ENCODE data around the gene DERL2.

- TF ChIP-seq CTCF (conservative IDR thresholded peaks at IDR 0.05; ENCODE audit: low read depth, low read length) (no peak), POLR2A (IDR thresholded peaks at IDR 0.05; ENCODE audit: low read depth, low read length) (no peak), MAZ (IDR thresholded peaks at IDR 0.05; ENCODE audit: borderline replicate concordance, low read depth, low read length) (no peak), CEBPB (IDR thresholded peaks at IDR 0.05; ENCODE audit: low read depth, low read length) (no peak), RCOR1 (IDR thresholded peaks at IDR 0.05; ENCODE audit: insufficient replicate concordance, low read length) (no peak), MAFK (IDR thresholded peaks at IDR 0.05; ENCODE audit: low read depth, low read length) (no peak), RFX5 (IDR thresholded peaks at IDR 0.05; ENCODE audit: low read depth, low read length) (no peak), CHD1 (IDR thresholded peaks at IDR 0.05; ENCODE audit: low read depth, low read length) (no peak), SMC3 (IDR thresholded peaks at IDR 0.05; ENCODE audit: low read depth, low read length) (no peak), MXI1 (IDR thresholded peaks at IDR 0.05; ENCODE audit: borderline replicate concordance, low read depth, low read length) (no peak)
- TF ChIP-seq, protein P1, sequence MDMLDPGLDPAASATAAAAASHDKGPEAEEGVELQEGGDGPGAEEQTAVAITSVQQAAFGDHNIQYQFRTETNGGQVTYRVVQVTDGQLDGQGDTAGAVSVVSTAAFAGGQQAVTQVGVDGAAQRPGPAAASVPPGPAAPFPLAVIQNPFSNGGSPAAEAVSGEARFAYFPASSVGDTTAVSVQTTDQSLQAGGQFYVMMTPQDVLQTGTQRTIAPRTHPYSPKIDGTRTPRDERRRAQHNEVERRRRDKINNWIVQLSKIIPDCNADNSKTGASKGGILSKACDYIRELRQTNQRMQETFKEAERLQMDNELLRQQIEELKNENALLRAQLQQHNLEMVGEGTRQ (IDR thresholded peaks at IDR 0.05; ENCODE audit: low read depth, low read length): no peak
Observed at GRCh38 chr17:5513628-5514027, 27.6 kb upstream of the DERL2 start.

All from IMR-90 (cell line).